Stromal cell of bone marrow (primary cell): ENCODE measurements around the gene SMC5.
"Not testable (repeated sequence)": the region's sequence is repeated elsewhere in the genome, so short reads cannot be mapped to it uniquely, and the experiment has no call there.

Experiments used
- DNase-seq: peaks from one replicate; pipeline ENCODE4 v3.0.0-alpha.2; 2012; ENCODE audit warnings: low read depth

SMC5 gene

DNA sequence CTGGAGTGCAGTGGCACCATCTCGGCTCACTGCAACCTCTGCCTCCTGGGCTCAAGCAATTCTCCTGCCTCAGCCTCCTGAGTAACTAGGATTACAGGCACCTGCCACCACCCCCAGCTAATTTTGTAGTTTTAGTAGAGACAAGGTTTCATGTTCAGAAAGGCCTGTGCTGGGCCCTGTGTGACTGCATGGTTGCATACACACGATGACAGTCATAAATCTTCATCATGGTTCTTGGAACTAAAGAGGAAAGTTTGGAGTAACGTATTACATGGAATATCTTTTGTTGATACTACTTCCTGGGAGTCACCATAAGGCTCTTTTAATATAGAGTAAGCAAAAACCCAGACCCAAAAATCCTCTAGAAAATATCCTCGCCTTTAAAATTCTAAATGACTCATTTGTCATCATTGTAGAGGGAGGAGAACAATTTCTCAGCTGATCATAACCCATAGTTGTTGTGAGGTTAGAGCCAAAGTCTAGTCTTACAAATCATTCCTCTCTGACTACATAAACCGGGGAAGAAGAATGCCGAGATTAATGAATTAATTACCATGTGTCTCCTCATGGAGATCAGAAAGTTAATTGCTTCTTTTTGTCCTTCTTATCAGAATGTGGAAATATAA is 108.6 kb downstream of the SMC5 start:
- DNase-seq = no peak

DNA sequence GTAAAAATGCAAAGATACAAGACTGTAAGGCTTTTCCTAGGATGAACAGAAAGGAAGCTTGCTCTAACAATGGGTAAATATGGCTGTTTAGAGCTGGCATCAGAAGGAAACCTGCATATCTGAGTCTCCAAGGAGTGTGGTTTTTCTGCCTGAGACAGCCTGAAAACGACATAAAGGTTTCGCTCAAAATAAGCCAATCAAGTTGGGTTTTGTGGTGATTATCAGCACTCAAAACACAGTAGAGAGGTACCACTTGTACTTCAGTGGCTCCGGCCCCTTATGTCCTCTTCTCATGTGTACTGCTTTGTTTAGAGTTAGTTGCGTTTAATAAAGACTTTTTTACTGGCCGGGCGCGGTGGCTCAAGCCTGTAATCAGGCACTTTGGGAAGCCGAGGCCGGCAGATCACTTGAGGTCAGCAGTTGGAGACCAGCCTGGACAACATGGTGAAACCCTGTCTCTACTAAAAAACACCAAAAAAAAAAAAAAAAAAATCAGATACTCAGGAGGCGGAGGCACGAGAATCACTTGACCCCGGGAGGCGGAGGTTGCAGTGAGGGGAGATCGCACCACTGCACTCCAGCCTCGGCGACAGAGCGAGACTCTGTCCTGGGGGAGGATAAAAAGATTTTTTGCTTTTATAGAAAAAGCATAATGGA is 116.3 kb downstream of the SMC5 start:
- no peak for DNase-seq

DNA sequence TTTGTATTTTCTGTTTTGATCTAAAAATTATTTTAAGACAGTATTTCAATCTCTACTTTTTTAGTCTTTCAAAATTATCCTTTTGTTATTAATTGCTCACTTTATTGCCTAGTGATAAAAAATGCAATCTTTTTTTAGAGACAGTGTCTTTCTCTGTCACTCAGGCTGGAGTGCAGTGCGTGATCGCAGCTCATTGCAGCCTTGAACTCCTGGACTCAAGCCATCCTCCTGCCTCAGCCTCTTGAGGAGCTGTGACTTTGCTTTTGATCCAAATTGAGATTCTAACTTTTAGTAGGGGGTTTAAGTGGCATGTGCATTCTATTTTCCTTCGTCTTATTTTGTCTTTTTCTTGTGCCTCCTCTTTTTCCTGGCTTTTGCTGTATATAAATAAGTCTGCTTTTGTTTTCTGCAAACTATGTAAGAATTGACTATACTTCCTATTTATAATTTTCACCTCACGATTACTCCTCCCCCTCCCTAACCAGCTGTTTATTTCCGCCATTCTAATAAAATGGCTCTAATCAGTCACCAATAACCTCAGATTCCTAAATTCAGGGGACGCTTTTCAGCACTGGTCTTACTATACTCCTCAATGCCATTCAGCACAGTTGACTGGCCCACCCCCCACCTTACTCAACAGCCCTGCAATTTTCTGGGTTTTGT is 123.4 kb downstream of the SMC5 start:
- DNase-seq = no peak

DNA sequence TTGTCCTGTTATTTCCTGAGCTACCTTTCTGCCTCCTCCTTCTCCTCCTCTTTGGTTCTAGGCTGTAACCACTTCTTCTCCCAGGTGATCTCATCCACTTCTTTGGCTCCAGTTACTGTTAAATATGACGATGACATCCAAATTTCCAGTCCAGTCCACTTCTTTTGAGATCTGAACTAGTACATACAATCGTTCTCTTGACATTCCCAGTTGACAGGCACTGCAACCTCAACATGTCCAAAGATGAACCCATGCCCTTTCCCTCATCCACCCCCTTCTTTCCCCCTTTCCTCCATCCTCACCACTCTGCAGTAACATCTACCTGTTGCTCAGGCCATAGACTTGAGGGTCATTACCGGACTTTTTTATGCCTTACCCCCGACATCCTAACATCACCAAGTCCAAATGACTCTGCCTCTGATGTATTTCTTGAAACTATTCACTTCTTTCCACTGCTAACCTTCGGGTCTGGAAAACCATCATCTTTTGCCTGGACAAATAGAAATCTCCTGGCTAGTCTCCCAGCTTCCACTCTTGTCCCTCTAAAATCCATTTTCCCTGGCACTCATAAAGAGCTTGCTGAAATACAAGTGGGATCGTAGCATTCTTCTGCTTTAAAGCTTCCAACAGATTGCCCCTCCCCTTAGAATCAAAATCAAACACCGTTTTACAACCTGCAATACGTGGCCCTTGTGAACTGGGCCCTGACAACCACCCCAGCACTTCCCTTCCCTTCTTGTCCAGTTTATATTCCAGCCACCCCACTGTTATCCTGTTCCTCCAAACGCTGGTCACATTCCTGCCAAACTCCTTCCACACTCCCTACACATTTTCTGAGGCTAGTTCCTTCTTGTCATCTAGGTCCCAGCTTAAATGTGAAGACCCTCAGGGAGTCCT is 124.2 kb downstream of the SMC5 start:
- no peak for DNase-seq

DNA sequence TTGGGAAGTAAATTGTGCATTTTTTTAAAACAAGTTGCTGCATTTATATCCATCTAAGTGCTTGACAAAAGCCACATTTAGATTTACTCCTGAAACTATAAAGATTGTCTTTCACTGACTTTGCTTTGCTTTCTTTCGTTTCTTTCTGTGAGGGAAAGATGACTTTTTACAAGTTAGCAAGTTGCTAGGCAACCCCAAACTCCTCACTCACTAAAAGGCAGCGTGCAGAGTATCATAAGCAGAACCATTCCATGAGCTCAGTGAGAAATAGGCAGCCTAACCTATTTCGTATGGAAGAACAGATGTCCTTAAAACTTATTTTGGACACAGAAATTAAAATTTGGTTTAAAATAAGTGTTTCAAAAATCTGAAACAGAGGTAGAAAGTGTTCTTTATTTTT is 126.6 kb downstream of the SMC5 start:
- no peak for DNase-seq

DNA sequence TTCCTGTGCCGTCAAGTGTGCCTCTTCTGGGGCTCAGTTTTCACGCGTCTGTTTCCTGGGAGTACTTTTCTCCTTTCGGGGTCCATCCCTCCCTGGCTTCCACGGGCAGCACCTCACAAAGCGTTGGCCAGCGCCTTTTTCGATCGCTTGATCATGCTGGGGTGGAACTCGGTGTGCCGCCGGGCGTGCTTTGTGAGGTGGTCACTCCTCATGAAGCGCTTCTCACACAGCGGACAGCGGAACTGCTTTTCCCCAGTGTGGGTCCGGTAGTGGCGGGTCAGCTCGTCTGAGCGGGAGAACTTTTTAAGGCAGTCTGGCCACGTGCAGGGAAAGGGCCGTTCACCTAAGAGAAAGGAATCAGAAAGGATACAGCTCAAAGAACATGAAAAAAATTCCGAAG is 128.9 kb downstream of the SMC5 start:
- no peak for DNase-seq

DNA sequence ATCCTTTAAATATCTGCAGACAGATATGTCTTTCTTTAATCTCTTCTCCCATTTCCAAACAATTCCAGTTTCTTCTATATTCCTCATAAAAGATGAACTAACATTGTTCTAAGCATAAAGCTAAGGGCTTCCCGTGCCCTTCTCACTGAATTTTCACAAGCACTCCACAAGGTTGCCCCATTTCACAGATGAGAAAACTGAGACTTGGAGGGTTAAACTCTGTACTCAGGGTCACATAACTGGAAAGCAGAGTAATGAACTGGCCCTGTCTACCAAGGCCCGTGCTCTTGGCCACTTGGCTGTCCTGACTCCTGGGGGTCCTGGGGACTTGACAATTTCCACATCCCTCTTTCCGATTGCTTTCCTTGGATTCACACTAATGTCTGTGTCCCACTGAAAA is 130.4 kb downstream of the SMC5 start:
- no peak for DNase-seq

DNA sequence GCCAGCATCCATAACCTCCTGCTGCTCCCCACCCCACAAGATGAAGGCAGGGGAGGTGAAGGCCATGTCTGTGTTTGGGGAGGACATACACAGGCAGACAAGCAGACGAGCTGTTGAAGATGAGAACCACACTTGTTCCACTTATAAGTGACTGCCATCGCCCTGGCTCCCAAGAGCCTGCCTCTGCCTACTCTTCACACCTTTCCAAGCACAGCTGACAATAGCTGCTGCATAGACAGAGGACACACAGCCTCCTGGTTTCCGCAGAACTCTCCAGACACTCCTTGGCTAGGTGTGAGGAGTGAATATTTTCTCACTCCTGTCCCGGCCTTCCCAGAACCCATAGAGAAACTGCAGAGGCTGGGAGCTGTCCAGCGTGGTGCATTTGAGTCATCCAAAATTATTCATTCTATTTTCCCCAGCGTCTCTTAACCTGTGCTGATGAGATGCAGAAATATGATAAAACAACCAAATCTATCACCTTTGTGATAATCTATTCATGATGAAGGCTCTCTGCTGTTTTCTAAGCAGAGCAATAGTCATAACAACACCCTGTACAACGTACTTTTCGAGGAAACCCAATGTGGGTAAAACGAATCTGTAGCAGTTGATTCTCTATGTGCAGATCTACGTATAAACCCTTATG is 131.0 kb downstream of the SMC5 start:
- no peak for DNase-seq

DNA sequence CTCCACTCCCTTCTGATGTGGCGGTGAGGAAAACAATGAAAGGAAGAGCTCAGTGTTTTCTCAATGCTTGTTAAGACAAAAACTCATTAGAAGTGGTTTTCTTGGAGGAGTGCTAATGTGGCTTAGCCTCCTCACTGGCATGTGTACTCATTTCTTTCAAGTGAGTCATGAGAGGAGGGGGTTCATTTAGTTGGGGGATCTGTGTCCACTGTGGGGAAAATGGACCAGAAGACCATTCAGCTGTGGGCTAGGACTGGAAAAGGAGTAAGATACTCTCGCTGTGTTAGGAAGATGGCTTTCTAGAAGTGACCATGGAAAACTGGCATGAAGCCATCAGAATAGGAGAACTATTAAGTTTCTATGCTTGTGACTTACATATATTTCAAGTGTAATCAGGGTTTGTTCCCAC is 132.2 kb downstream of the SMC5 start:
- no peak for DNase-seq

DNA sequence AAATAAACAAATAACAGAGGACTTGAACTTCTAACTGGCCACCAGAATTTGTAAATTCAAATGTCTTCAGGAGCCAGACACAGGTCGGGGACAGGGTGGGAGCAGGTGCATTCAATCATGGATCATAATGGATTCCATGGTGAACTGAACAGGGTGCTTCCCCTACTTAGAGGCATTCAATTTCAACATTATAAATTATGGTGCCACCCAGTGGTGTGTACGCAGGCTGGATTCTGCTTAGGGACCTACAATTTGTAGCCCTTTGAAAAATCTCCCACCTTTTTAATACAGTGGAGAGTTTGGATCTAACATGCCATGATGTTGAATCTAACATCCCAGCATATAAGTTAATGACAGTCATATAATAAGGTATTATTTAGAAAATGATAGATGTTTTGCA is 133.4 kb downstream of the SMC5 start:
- DNase-seq = no peak

DNA sequence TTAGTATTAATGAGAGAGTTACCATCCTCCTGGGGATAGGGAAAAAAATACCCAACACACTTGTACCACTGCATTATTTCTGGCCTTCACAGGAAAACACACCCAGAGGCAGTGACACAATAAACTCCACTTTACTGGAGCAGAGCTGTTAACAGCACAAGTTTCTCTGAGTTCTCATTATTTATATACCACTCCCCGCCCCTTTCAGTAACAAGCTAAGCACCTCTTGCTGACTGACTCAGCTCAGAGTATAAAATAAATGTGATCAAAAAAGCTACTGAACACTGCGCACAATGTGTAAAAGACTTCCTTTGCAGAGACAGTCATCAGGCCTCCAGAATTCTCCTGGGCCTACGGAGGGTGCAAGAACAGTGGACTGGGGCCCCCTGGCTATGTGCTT is 134.1 kb downstream of the SMC5 start:
- DNase-seq = no peak

DNA sequence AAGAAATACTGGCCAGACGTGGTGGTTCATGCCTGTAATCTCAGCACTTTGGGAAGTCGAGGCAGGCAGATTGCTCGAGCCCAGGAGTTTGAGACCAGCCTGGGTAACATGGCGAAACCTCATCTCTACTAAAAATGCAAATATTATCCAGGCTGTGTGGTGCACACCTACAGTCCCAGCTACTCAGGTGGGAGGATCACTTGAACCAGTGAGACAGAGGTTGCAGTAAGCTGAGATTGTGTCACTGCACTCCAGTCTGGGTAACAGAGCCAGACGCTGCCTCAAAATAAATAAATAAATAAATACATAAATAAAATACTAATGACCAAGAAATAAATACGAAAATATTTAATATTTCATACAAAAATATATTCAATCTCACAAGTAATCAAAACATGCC is 136.9 kb downstream of the SMC5 start:
- no peak for DNase-seq

DNA sequence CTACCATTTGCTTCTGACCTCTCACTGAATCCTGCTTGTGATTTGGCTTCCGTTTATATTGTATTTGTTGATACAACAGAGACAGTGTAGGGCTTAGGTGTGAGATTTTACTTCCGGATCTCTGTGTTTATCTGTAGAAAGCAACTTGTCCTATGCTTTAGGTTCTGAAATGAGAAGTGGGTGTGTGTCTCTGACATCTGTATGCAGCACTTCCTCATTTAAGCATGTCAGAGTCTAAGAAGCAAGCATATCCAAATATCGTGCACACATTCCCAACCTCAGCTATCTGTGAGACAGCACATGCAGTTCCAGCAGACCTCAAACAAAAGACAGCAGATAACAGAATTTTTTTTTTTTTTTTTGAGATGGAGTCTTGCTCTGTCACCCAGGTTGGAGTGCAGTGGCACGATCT is 139.4 kb downstream of the SMC5 start:
- no peak for DNase-seq

DNA sequence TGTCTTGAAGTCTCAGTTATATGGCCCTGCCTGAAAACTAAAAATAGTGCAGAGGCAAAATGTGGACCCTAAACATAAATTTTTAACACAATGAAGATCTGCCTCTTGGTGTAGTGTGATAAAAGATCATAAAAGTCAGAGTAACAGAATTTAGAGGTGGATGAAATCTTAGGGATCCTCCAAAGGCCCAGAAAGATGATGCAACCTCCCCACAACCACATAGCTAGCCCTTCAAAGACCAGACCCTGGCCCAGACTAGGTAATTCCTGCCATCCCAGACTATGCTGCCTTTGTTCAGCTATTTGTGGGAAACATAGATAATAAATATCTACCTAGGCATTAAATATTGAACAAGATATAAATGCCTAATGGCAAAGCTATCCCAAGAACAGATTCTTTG is 140.4 kb downstream of the SMC5 start:
- DNase-seq = no peak

DNA sequence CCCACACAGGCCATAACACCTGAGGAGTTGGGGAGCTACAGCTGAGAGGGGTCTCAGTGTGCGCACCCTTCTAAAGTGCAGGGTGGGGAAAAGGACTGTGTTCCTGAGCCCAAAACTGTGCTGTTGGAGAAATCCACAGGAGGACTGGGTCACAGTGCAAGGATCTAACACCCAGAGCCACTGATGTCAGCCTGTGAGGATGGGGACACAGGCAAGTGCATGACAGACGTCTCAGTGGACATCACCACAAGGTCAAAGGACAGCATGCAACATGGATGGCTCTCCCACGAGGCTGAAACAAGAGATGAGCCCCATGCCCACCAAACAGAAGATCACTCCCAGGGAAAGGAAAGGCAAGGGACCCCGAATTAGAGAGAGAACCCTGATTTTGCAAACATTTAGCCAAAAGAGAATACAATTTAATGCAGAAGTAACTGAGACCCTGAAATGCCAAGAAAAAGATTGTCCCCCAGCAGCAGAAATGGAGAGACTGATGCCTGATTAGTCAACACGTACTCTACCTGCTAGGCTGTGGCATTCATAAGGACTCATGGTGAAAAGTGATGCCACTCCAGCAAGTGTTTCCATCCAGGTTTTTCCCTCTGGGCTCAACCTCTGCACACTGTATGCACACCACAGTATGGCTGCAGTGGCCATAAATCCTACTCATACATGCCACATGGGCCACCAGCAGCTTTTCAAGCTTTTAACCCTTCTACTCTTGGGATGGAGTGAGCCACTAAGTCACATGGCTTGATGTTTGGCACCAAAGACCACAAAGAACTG is 141.5 kb downstream of the SMC5 start:
- no peak for DNase-seq

DNA sequence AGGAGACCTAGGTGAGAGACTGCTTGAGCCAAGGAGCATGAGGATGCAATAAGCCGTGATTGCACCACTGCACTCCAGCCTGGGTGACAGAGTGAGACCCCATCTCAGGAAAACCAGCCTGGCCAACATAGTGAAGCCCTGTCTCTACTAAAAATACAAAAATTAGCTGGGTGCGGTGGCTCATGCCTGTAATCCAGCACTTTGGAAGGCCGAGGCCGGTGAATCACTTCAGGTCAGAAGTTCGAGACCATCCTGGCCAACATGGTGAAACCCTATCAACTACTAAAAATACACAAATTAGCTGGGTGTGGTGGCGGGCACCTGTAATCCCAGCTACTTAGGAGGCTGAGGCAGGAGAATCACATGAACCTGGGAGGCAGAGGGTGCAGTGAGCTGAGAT is 142.5 kb downstream of the SMC5 start:
- DNase-seq = not testable (repeated sequence)

DNA sequence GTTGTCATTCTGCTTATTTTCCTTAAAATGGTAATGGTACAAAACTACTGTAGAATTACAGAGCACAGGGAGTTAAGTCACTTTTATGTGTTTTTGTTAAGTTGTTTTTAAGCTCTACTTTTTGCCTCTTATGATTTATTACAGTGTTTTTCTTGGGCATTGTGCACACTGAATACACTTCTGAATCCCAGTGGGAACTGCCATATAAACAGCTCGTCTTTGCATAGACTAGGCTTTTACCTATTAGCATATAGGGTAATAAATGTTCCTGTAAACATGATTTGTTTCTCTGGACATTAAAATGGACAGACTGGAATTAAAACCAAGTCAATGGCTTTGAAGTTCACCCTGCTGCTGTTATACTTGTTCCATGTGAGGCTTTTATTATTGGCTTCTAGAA is 143.4 kb downstream of the SMC5 start:
- no peak for DNase-seq

DNA sequence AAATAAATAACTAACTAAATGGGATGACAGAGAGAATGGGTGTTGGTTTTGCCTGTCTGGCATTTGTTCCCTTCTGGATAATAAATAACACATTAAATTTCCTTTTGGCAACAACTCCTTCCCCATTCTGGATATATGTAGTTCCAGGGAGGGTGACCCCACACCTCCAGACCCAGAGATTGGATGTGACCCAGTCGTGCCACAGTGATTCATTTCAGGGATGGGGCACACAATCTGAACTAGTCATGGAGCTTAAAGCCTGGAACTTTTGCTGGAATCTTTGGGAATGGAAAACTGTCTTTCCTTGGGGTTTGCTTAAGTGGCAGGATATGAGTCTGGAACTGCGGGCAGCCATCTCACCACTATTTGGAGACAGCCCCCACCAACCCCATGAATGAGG is 144.4 kb downstream of the SMC5 start:
- DNase-seq = peak; percentile 40

DNA sequence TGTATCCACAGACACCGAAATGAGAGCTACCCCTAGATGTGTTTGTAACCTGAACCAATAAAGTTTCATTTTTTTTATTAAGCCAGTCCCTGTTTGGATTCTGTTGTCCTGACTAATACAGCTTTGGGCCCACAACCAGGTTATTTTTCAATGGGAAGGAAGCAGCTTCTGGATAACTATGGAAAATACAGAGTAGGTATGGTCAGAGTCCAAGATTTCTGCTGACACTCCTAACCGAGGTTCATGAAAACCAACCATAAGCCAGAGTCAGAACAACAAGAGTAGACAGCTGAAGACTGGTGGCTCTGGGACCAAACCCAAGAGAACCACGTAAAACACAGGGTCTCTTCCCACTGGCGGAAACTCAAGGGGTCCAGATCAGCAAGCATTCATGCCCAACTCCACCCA is 144.8 kb downstream of the SMC5 start:
- peak; percentile 29 for DNase-seq

DNA sequence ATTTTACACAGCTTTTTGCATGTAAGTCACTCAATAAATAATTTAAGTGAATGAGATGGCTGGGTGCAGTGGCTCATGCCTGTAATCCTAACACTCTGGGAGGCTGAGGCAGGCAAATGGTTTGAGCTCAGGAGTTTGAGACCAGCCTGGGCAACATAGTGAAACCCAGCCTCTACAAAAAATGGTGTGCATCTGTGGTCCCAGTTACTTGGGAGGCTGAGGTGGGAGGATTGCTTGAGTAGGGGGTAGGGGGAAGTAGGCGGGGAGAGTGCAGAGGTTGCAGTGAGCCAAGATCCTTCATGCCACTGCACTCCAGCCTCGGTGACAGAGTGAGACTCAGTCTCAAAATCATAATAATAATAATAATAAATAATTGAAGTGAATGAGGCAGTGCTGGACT is 145.5 kb downstream of the SMC5 start:
- no peak for DNase-seq
